ENCODE data around the gene PANK1. TPM values are rescaled to one million over a fixed set of nuclear protein-coding genes. Genes with fewer than 3 reads are reported as not detected.

The PANK1 gene
- total RNA-seq, 1 experiment from 2014 or later = 19.2 TPM

DNA sequence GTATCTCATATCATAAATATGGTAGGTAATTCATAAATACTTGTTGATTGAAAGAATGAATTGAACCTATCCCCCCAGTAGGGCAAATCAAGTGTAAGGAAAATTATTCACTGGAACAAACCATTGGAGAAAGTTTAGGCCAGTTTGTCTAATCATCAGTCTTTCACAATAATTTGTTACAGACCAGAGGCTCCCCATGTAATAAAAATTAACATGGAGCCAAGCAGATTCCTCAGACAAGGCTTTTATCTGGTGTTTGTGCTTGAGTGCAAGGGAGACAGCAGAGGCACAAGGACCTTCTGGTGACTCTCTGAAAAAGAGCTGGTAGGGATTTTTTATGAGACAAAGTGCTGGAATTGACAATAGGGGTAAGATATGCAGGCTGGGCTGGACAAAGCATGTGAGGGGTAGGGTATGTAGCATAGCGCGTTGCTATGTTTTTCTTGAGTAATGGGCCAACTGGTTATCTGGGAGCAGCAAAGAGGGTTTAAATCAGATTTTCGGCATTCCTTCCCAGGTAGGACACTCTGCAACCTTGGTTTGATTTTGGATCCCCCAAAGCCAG lies 7.8 kb upstream of the PANK1 start:
- no peak for TF ChIP-seq EZH2 (IDR thresholded peaks at IDR 0.05; ENCODE audit: borderline replicate concordance, low read depth, low read length, poor library complexity, severe bottlenecking)
- TF ChIP-seq, protein P1, sequence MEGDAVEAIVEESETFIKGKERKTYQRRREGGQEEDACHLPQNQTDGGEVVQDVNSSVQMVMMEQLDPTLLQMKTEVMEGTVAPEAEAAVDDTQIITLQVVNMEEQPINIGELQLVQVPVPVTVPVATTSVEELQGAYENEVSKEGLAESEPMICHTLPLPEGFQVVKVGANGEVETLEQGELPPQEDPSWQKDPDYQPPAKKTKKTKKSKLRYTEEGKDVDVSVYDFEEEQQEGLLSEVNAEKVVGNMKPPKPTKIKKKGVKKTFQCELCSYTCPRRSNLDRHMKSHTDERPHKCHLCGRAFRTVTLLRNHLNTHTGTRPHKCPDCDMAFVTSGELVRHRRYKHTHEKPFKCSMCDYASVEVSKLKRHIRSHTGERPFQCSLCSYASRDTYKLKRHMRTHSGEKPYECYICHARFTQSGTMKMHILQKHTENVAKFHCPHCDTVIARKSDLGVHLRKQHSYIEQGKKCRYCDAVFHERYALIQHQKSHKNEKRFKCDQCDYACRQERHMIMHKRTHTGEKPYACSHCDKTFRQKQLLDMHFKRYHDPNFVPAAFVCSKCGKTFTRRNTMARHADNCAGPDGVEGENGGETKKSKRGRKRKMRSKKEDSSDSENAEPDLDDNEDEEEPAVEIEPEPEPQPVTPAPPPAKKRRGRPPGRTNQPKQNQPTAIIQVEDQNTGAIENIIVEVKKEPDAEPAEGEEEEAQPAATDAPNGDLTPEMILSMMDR (conservative IDR thresholded peaks at IDR 0.05; ENCODE audit: low read depth, low read length) = no peak
- no peaks in the 10 kb centered on the region for H3K36me3 ChIP-seq (ENCODE audit: insufficient read depth, low read length, poor library complexity, severe bottlenecking)
- intact Hi-C loops (cut with micrococcal nuclease; ENCODE audit: unreplicated experiment) = no loop called here
- no peaks in the 10 kb centered on the region for H3K9me3 ChIP-seq (ENCODE audit: low read depth, low read length, poor library complexity, severe bottlenecking)
- no peak overlapping the region for H3K4me3 ChIP-seq (ENCODE audit: low read depth, low read length, poor library complexity, severe bottlenecking)
- ChIA-PET POLR2A (ENCODE audit: low non-redundant PET) (no interaction called here), CTCF (no interaction called here)
- no peak overlapping the region for H3K27ac ChIP-seq (ENCODE audit: low read depth, low read length, poor library complexity, severe bottlenecking)
- no TSS peak for BruUV-seq (replicated peaks)
- H3K4me1 ChIP-seq (ENCODE audit: insufficient read depth, low read length, poor library complexity, severe bottlenecking) = no peaks in the 10 kb centered on the region
- H3K27me3 ChIP-seq (replicated peaks; ENCODE audit: insufficient read depth, low read depth, low read length, poor library complexity) = no peaks in the 10 kb centered on the region
- no peak for DNase-seq (ENCODE audit: low spot score)

DNA sequence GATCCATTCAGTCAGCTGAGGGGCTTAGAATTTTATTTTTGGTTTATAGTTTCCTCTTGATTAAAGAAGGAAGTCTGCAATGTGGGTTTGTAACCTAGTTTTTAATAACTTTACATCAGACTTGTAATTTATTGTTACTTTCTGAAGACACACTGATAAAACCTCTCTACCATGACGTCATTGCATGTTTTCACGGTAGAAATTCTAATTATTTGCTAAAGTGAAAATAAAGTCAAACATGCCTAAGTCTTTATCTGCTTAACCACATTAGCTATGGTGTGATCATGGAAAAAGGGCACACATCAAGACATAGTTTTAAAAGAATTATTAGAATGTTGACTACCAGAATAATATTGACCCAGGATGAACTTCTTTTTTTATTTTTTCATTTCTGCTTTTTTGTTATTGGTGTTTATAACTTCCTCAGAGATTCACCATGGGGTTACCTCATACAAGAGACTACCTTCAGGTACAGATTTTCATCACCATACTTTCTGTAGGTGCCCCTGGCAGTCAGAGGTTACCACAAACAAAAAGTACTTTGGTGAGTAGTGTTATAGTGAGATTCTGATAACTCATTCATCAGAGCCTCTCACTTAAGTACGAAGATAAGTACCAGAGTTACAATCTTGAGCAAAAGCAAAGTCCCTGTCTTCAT lies 7.0 kb upstream of the PANK1 start:
- Histone ChIP-seq H3K4me1 (ENCODE audit: insufficient read depth, low read length, poor library complexity, severe bottlenecking) (peaks cover 8% of the 10 kb centered on the region), H3K4me3 (ENCODE audit: low read depth, low read length, poor library complexity, severe bottlenecking) (no peak overlapping the region), H3K27ac (ENCODE audit: low read depth, low read length, poor library complexity, severe bottlenecking) (no peak overlapping the region), H3K27me3 (replicated peaks; ENCODE audit: insufficient read depth, low read depth, low read length, poor library complexity) (no peaks in the 10 kb centered on the region), H3K36me3 (ENCODE audit: insufficient read depth, low read length, poor library complexity, severe bottlenecking) (no peaks in the 10 kb centered on the region), H3K9me3 (ENCODE audit: low read depth, low read length, poor library complexity, severe bottlenecking) (no peaks in the 10 kb centered on the region)
- BruUV-seq (replicated peaks) = no TSS peak
- ChIA-PET POLR2A (ENCODE audit: low non-redundant PET) (no interaction called here), CTCF (no interaction called here)
- DNase-seq (ENCODE audit: low spot score) = no peak
- intact Hi-C loops (cut with micrococcal nuclease; ENCODE audit: unreplicated experiment) = no loop called here
- TF ChIP-seq, protein P1 (conservative IDR thresholded peaks at IDR 0.05; ENCODE audit: low read depth, low read length) = no peak
- no peak for TF ChIP-seq EZH2 (IDR thresholded peaks at IDR 0.05; ENCODE audit: borderline replicate concordance, low read depth, low read length, poor library complexity, severe bottlenecking)

DNA sequence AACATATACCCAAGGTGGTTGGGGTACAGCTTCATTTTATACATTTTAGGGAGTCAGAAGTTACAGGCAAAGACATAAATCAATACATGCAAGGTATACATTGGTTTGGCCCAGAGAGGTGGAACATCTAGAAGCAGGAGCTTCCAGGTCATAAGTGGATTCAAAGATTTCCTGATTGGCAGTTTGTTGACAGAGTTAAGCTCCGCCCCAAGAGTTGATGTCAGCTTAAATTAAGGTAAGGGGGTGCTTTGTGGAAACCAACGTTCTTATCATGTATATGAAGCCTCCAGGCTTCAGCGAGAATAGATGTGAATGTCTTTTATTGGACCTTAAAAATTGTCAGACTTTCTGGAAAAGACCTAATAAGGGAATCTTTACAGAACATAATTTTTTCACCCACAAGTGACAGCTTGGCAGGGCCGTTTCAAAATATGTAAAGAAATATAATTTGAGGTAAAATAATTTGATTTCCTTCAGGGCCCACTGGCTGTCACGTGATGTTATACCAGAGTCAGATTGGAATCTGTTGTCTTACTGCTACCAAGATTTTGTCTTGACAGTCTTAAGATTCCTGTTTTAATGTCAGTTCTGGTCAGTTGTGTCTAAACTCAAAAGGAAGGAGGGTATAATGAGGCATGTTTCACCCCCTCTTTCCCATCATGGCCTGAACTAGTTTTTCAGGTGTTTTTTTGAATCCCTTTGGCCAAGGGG lies 6.3 kb upstream of the PANK1 start:
- no peak for TF ChIP-seq EZH2 (IDR thresholded peaks at IDR 0.05; ENCODE audit: borderline replicate concordance, low read depth, low read length, poor library complexity, severe bottlenecking)
- TF ChIP-seq, protein P1 (conservative IDR thresholded peaks at IDR 0.05; ENCODE audit: low read depth, low read length) = no peak
- Histone ChIP-seq H3K4me3 (ENCODE audit: low read depth, low read length, poor library complexity, severe bottlenecking) (no peak overlapping the region), H3K4me1 (ENCODE audit: insufficient read depth, low read length, poor library complexity, severe bottlenecking) (peaks cover 14% of the 10 kb centered on the region), H3K27me3 (replicated peaks; ENCODE audit: insufficient read depth, low read depth, low read length, poor library complexity) (no peaks in the 10 kb centered on the region), H3K27ac (ENCODE audit: low read depth, low read length, poor library complexity, severe bottlenecking) (no peak overlapping the region), H3K9me3 (ENCODE audit: low read depth, low read length, poor library complexity, severe bottlenecking) (no peaks in the 10 kb centered on the region), H3K36me3 (ENCODE audit: insufficient read depth, low read length, poor library complexity, severe bottlenecking) (no peaks in the 10 kb centered on the region)
- no peak for DNase-seq (ENCODE audit: low spot score)
- no TSS peak for BruUV-seq (replicated peaks)
- intact Hi-C loops (cut with micrococcal nuclease; ENCODE audit: unreplicated experiment) = no loop called here
- POLR2A ChIA-PET (ENCODE audit: low non-redundant PET) = interaction anchor here (0.5 to 0.6 kb wide), 2 partner anchors 41 to 1192 kb away, joined by 3 to 4 read pairs; no protein-coding TSS in a partner anchor
- CTCF ChIA-PET = no interaction called here

All from A673 (cell line).